Measurements from ENCODE around the gene RPL29.

RPL29 gene

GRCh38 chr3:52018319-52019000, 22.8 kb upstream of the RPL29 start:
- no peak for TF ChIP-seq REST (IDR thresholded peaks at IDR 0.05; ENCODE audit: insufficient replicate concordance, low read depth)
- no peak for TF ChIP-seq POLR2AphosphoS5 (IDR thresholded peaks at IDR 0.05; ENCODE audit: low read depth)
- no peak for TF ChIP-seq SPI1 (IDR thresholded peaks at IDR 0.05; ENCODE audit: borderline replicate concordance, low read depth)
- no peak for TF ChIP-seq CTCF (IDR thresholded peaks at IDR 0.05; ENCODE audit: insufficient read depth, low read length)
- TF ChIP-seq GABPA (IDR thresholded peaks at IDR 0.05; ENCODE audit: low read depth) = no peak
- Histone ChIP-seq H3K27me3 (ENCODE audit: insufficient read depth, poor library complexity, severe bottlenecking) (no peaks in the 10 kb centered on the region), H3K4me3 (replicated peaks; ENCODE audit: insufficient read depth, low read length) (no peak overlapping the region), H3K27ac (replicated peaks) (no peak overlapping the region)
- DNase-seq (ENCODE audit: low read depth in 1 of 2, low spot score in 1 of 2) = no peak

DNA sequence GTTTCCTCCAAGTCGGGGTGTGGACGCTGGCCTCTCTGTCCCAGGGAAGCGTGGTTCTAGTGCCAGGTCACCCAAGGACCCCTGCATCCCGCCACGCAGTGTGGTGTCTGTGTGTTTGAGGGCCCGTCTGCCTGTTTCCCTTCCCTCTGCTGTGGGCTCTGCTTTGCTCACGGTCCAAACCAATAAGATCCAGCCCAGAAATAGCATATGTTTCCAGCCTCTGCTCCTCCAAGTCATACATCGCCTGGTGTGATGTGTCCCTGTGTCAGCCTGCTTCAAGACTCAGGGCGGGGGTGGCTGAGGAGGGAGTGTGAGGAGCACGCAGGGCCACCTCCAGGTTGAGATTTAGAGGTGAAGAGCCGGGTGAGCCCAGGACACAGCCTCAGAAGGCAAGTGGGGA, 21.9 kb upstream of the RPL29 start:
- Histone ChIP-seq H3K4me3 (replicated peaks; ENCODE audit: insufficient read depth, low read length) (no peak overlapping the region), H3K27me3 (ENCODE audit: insufficient read depth, poor library complexity, severe bottlenecking) (no peaks in the 10 kb centered on the region), H3K27ac (replicated peaks) (no peak overlapping the region)
- no peak for TF ChIP-seq GABPA (IDR thresholded peaks at IDR 0.05; ENCODE audit: low read depth)
- TF ChIP-seq CTCF (IDR thresholded peaks at IDR 0.05; ENCODE audit: insufficient read depth, low read length) = no peak
- TF ChIP-seq REST (IDR thresholded peaks at IDR 0.05; ENCODE audit: insufficient replicate concordance, low read depth) = no peak
- no peak for TF ChIP-seq POLR2AphosphoS5 (IDR thresholded peaks at IDR 0.05; ENCODE audit: low read depth)
- TF ChIP-seq SPI1 (IDR thresholded peaks at IDR 0.05; ENCODE audit: borderline replicate concordance, low read depth) = no peak
- no peak for DNase-seq (ENCODE audit: low read depth in 1 of 2, low spot score in 1 of 2)

GRCh38 chr3:52015438-52016228, 19.9 kb upstream of the RPL29 start:
- no peak for DNase-seq (ENCODE audit: low read depth in 1 of 2, low spot score in 1 of 2)
- Histone ChIP-seq H3K4me3 (replicated peaks; ENCODE audit: insufficient read depth, low read length) (no peak overlapping the region), H3K27ac (replicated peaks) (no peak overlapping the region), H3K27me3 (ENCODE audit: insufficient read depth, poor library complexity, severe bottlenecking) (no peaks in the 10 kb centered on the region)
- TF ChIP-seq POLR2AphosphoS5 (IDR thresholded peaks at IDR 0.05; ENCODE audit: low read depth) (no peak), SPI1 (IDR thresholded peaks at IDR 0.05; ENCODE audit: borderline replicate concordance, low read depth) (no peak), CTCF (IDR thresholded peaks at IDR 0.05; ENCODE audit: insufficient read depth, low read length) (no peak), GABPA (IDR thresholded peaks at IDR 0.05; ENCODE audit: low read depth) (no peak), REST (IDR thresholded peaks at IDR 0.05; ENCODE audit: insufficient replicate concordance, low read depth) (no peak)

Measured in HL-60 (cell line).